GM12873 (cell line): ENCODE data around the gene INPP5A.

Experiments used
- TF ChIP-seq, protein P1 (sequence below): IDR thresholded peaks from 2 replicates; pipeline ENCODE4 v1.5.1; 2012; ENCODE audit warnings: low read depth, mild to moderate bottlenecking, moderate library complexity, low read length, control low read depth; ENCODE audit not compliant: insufficient read depth; ENCODE audit errors: missing control alignments

Gene INPP5A

DNA sequence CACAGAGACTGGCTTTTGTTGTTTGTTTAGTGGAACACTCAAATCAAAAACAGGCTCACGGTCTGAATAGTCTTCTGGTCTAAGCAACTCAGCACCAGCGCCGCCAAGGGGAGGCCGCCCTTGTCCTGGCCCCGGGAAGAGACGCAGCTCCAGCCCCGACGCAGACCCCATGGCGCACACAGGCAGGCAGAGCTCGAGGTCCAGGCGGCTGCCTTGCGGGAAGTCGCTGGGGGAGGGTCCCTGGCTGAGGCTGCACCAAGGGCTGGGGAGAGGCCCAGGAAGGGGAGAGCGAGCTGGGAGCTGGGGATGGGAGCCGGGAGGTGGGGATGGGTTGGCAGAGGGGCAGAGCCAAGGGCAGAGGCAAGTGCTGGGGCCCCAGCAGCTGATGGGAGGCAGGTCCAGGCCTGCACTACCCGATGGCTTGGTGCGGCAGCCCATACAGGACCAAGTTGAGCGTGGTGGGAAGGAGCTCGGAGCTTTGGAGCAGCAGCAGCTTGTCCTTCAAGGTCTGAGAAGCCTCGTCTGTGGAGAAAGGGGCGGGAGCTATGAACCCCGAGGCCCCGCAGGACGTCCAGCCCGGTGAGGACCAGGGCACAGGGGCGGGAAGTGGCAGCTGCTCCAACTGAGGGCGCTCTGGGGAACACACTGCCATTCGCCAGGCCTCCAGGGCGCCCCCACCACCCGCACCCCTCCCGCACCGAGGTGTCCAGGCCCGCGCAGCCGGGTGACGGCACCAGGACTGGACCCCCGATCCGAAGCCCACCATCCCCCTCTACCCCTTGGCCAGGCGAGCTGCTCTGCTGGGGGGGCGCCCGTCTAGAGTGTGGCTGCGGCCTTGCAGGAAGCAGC lies 271.0 kb downstream of the INPP5A start:
- TF ChIP-seq, protein P1, sequence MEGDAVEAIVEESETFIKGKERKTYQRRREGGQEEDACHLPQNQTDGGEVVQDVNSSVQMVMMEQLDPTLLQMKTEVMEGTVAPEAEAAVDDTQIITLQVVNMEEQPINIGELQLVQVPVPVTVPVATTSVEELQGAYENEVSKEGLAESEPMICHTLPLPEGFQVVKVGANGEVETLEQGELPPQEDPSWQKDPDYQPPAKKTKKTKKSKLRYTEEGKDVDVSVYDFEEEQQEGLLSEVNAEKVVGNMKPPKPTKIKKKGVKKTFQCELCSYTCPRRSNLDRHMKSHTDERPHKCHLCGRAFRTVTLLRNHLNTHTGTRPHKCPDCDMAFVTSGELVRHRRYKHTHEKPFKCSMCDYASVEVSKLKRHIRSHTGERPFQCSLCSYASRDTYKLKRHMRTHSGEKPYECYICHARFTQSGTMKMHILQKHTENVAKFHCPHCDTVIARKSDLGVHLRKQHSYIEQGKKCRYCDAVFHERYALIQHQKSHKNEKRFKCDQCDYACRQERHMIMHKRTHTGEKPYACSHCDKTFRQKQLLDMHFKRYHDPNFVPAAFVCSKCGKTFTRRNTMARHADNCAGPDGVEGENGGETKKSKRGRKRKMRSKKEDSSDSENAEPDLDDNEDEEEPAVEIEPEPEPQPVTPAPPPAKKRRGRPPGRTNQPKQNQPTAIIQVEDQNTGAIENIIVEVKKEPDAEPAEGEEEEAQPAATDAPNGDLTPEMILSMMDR, result no peak

DNA sequence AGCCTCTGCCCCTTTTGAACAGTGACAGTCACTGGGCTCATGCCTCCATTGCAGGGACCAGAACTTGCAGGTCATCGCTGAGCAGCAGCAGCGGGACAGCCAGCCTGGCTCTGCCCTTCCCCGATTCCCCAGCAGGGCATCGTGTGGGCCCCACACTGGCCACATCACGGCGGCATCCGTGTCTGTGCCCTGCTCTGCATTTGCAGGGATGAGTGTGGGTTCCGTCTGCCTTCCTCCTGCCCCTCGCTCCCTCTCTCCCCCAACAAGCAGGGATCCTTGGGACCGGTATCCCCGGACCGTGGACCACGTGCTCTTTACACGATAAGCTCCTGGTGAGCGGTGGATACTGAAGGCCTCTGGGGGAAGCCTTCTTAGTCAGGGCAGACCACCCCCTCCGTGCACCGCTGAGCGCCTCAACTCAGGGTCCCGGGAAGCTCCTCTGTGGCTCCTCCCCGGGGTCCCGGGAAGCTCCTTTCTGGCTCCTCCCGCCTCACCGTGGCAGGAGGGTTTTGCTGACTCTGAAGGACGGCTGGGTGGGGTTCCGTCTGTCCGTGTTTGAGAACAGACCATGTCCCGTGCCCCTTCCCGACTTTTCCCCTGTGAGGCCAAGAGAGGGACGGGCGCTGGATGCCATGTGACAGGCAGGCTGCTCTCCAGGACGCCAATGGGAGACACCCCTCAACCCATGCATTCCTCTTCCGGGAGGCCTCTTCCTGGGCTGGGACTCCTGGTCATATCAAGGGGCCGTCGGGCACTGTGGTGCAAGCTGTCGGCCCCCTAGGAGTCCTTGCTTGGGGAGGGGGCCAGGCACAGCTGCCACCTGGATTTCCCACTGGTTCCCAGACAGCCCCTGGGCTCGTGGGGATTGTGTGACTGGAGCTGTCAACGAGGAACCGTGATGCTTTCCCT lies 271.9 kb downstream of the INPP5A start:
- TF ChIP-seq, protein P1, result no peak

DNA sequence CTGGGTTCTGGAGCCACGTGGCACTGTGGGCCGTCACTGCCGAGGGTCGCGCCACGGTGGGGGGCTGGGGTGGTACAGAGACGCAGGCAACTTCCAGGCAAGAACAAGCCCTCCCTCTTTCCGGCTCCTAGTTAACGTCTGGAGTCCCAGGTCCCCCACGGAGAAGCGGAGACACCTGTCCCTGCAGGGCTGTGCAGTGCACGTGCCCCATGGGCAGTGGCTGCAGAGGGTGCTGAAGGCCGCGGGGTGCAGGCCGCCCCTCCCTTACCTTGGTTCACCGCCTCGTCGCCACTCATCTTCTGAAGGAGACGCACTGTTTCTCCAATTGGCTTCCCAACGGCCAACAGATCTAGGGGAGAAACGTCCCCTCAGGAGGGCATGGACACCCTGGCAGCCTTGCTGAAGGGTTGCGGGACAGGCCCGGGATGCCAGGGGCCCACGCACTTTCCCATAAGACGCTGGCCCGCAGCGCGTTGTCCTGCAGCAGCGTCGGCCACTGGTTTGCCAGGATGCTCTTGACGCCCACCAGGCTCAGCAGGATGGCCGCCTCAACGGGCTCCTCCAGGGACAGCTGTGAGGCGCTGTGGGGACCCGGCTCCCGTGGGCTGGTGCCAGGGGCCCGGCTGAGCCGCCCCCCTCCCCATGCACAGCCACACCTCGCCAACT lies 272.7 kb downstream of the INPP5A start:
- TF ChIP-seq, protein P1, result no peak

DNA sequence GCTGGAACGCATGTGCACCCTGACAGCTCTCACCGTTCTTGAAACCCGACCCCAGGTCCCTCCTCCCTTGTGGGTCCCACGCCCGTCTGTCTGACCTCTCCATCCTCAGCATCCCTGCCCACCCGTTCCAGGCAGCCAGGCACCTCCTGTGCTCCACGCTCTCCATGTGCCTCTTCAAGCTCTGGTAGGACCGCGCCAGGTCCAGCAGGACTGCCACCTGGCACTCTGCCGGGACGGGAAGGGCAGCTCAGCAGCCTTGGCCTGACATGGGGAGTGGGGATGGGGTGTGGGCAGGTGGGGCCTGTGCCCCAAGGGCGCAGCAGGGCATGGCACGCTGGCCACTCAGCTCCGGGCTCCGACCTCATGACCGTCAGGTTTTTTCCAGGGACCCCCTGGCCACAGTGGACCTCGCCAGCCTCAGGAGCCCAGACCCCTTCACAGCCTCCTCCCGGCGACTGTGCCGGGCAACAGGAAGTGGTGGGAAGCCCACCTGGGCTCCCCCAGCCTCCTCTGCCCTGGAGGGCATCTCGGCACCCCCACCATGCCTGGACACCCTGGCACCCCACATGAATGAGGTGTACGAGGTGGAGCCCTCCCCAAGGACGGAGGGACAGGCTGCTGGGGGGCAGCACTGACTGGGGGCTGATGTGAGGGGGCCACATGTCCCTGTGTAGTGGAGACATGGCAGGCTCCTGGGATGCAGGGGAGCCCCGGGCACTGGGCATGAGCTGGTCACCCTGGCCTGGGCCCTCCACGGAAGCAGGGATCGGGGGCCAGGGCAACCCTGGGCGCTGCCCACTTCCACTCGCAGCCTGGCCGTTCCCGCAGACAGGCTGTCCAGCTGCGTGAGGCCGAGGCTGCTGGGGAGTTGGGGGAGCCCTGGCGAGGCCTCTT lies 273.5 kb downstream of the INPP5A start:
- TF ChIP-seq, protein P1, result no peak

DNA sequence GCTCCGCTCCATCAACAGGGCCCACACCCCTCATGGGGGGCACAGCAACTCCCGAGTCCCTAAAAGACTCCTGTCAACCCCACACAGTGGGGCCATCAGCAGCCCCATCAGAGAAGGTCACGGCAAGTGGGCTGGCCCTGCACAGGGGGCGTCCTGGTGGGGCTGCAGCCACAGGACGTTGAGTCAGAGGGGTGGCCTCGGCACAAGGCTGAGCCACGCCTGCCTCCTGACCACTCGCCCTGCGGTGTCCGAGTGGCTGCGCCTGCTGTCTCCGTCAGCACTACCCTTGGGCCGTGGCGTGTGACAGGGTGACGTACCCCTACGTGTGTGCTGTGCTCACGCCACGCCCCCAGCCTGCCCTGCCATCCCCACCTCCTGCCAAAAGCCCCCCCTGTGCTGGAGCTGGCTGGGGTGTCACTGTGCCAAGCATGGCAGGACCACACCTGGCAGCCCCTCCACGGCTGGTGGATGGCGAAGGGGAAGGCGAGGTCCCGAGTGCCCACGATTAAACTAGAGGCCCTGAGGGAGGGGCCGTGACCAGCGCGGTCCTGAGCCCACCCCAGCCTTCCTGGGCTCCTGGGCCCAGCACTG lies 274.4 kb downstream of the INPP5A start:
- TF ChIP-seq, protein P1, result no peak

DNA sequence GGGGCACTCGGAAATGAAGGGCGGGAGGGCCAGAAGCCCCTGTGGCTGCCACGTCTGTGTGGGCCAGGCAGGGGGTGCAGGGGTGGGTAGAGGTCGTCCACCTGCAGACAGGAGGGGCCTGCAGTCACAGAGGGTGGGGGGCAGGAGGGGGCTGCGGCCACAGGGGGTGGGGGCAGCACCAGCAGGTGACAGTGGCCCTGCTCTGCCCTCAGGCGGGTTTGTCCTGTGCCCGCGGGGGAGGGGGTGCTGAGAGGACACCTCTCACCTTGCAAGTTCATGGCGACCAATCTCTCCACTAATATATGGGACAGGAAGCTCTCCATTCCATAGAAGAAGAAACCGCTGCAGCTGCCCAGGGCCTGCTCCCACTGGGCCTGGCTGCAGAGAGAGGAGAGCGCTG lies 274.9 kb downstream of the INPP5A start:
- TF ChIP-seq, protein P1, result no peak
